ENCODE measurements around the gene PDK3. TPM values are rescaled to one million over a fixed set of nuclear protein-coding genes. Genes with fewer than 3 reads are reported as not detected.

Gene PDK3
- total RNA-seq, 3 donors from 2014 or later (not counting 1 experiment from before 2014, with no cell fraction given) = 21.9 to 30.9 (median 28.1) TPM

DNA sequence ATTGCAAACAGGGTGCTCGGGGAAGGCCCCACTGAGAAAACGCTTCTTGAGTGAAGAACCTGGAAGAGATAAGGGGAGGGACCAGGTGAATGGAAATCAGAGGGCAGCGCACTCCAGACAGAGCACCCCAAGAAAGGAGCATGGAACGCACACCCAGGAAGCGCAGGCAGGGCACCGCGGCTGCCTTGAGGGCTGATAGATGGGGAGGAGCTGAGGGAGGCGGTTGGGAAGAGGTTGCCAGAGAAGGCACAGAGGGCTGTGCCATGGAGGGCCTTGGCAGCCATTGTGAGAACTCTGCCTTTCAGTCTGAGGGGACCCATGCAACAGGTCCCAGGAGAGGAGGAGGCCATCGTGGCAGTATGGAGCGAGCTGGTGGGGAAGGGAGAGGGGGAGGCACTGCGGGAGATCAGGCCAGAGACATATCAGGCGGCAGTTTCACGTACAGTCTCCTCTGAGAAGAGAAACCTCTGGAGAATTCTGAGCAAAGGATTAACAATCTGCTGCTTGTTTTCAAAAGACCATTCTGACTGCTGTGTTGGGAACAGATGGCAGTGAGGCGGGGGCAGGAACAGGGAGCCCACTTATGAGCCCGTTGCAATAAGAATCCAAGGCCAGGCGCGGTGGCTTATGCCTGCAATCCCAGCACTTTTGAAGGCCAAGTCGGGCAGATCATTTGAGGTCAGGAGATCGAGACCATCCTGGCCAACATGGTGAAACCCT, 98.4 kb downstream of the PDK3 start:
- Mint-ChIP-seq H3K4me1 (no peaks in the 10 kb centered on the region), H3K36me3 (no peaks in the 10 kb centered on the region), H3K9me3 (no peaks in the 10 kb centered on the region), H3K27ac (no peak overlapping the region), H3K4me3 (no peak overlapping the region), H3K27me3 (ENCODE audit: low read depth in 2 of 2) (no peaks in the 10 kb centered on the region)
- Histone ChIP-seq H3K27me3 (ENCODE audit: control insufficient read depth, insufficient read depth, low read length) (no peaks in the 10 kb centered on the region), H3K9me3 (ENCODE audit: control insufficient read depth, insufficient read depth, low read length) (no peaks in the 10 kb centered on the region), H3K4me1 (ENCODE audit: control insufficient read depth, insufficient read depth, low read length) (no peaks in the 10 kb centered on the region), H3K27ac (ENCODE audit: low read length) (no peak overlapping the region), H3K36me3 (ENCODE audit: control insufficient read depth, insufficient read depth, low read length) (no peaks in the 10 kb centered on the region), H3K4me3 (ENCODE audit: low read length) (no peak overlapping the region)
- intact Hi-C loops (cut with micrococcal nuclease) = no loop called here
- 96% methylated on average over 17 of the region's 19 CpGs for WGBS (ENCODE audit: insufficient coverage)
- DNase-seq = no peak
- no peak for ATAC-seq
- TF ChIP-seq, protein P1, sequence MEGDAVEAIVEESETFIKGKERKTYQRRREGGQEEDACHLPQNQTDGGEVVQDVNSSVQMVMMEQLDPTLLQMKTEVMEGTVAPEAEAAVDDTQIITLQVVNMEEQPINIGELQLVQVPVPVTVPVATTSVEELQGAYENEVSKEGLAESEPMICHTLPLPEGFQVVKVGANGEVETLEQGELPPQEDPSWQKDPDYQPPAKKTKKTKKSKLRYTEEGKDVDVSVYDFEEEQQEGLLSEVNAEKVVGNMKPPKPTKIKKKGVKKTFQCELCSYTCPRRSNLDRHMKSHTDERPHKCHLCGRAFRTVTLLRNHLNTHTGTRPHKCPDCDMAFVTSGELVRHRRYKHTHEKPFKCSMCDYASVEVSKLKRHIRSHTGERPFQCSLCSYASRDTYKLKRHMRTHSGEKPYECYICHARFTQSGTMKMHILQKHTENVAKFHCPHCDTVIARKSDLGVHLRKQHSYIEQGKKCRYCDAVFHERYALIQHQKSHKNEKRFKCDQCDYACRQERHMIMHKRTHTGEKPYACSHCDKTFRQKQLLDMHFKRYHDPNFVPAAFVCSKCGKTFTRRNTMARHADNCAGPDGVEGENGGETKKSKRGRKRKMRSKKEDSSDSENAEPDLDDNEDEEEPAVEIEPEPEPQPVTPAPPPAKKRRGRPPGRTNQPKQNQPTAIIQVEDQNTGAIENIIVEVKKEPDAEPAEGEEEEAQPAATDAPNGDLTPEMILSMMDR (IDR thresholded peaks at IDR 0.05) = no peak

DNA sequence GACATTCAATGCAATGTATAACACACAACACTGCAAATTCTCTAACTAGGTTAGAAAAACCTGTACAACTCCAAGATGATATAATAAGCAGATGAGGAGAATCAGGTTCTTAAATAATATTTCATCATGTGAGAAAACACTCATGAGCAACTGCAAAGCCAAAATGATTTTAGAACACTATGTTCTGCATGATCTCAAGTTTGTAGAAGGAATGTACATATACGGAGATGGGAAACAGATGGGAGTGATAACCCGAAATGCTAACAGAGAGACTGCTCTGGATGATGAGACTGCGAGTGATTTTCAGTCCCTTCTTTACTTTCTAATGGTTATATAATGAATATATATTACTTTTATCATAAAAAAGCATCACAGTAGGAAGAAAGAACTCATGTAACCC, 101.2 kb downstream of the PDK3 start:
- ATAC-seq (no peak), DNase-seq (no peak)
- Mint-ChIP-seq H3K4me1 (no peaks in the 10 kb centered on the region), H3K27me3 (ENCODE audit: low read depth in 2 of 2) (peaks cover 0 to 3% of the 10 kb centered on the region in 2 donors), H3K4me3 (no peak overlapping the region), H3K36me3 (no peaks in the 10 kb centered on the region), H3K9me3 (no peaks in the 10 kb centered on the region), H3K27ac (no peak overlapping the region)
- 86% methylated on average over 1 of the region's 3 CpGs for WGBS (ENCODE audit: insufficient coverage)
- intact Hi-C loops (cut with micrococcal nuclease) = no loop called here
- Histone ChIP-seq H3K36me3 (ENCODE audit: control insufficient read depth, insufficient read depth, low read length) (no peaks in the 10 kb centered on the region), H3K4me3 (ENCODE audit: low read length) (no peak overlapping the region), H3K27me3 (ENCODE audit: control insufficient read depth, insufficient read depth, low read length) (no peaks in the 10 kb centered on the region), H3K4me1 (ENCODE audit: control insufficient read depth, insufficient read depth, low read length) (no peaks in the 10 kb centered on the region), H3K9me3 (ENCODE audit: control insufficient read depth, insufficient read depth, low read length) (no peaks in the 10 kb centered on the region), H3K27ac (ENCODE audit: low read length) (no peak overlapping the region)
- TF ChIP-seq, protein P1 (IDR thresholded peaks at IDR 0.05) = no peak

DNA sequence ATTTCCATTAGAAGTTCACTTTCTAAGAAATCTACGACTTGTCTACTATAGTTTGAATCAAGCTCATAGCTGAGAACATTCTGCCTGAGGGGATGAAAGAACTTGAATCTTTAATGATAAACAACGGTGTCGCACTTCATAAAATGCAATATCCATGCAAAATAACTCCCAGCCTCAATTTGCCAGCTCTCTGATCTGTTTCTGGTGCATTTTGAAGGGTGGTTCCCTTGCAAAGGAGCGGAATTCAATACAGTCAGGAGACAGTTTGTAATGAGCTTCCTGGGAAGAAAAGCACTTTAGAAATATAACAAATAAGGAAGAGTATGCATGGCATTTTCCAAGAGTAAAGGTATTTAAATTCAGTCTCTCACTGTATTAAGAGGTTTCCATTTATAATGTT, 102.1 kb downstream of the PDK3 start:
- Mint-ChIP-seq H3K36me3 (no peaks in the 10 kb centered on the region), H3K27me3 (ENCODE audit: low read depth in 2 of 2) (peaks cover 0 to 3% of the 10 kb centered on the region in 2 donors), H3K9me3 (no peaks in the 10 kb centered on the region), H3K4me1 (no peaks in the 10 kb centered on the region), H3K27ac (no peak overlapping the region), H3K4me3 (no peak overlapping the region)
- TF ChIP-seq, protein P1 (IDR thresholded peaks at IDR 0.05) = no peak
- ATAC-seq = no peak
- Histone ChIP-seq H3K4me1 (ENCODE audit: control insufficient read depth, insufficient read depth, low read length) (no peaks in the 10 kb centered on the region), H3K36me3 (ENCODE audit: control insufficient read depth, insufficient read depth, low read length) (no peaks in the 10 kb centered on the region), H3K9me3 (ENCODE audit: control insufficient read depth, insufficient read depth, low read length) (no peaks in the 10 kb centered on the region), H3K27ac (ENCODE audit: low read length) (no peak overlapping the region), H3K27me3 (ENCODE audit: control insufficient read depth, insufficient read depth, low read length) (no peaks in the 10 kb centered on the region), H3K4me3 (ENCODE audit: low read length) (no peak overlapping the region)
- DNase-seq = no peak
- WGBS (ENCODE audit: insufficient coverage) = 60% methylated on average over 1 of the region's 4 CpGs
- intact Hi-C loops (cut with micrococcal nuclease) = no loop called here

DNA sequence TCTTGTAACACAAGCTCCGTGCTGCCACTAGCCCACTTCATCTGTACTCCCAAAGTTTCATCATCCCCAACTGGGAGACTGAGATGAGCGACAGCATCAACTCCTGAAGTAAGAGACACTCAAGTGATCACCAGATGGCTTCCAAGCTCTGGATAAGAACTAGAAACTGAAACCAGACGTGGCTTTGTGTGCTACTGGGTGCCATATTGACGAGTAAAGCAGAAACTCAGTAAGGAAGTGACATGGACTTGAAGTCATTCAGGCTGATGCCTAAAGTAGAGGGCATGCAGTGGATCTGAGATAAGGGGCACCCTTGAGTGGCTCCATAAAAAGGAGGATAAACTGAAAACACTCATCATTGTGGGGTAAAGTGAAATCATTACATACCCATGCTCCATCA, 109.7 kb downstream of the PDK3 start:
- no peaks in the 10 kb centered on the region for H3K4me1 Mint-ChIP-seq
- WGBS (ENCODE audit: insufficient coverage) = 89% methylated on average over 4 of the region's 4 CpGs
- intact Hi-C loops (cut with micrococcal nuclease) = no loop called here
- no peak overlapping the region for H3K27ac ChIP-seq (ENCODE audit: low read length)
- H3K4me3 Mint-ChIP-seq = no peak overlapping the region
- no peaks in the 10 kb centered on the region for H3K36me3 ChIP-seq (ENCODE audit: control insufficient read depth, insufficient read depth, low read length)
- ATAC-seq (no peak), DNase-seq (no peak)
- H3K27me3 Mint-ChIP-seq (ENCODE audit: low read depth in 2 of 2) = peaks cover 0 to 6% of the 10 kb centered on the region in 2 donors
- TF ChIP-seq, protein P1 (IDR thresholded peaks at IDR 0.05) = no peak
- no peaks in the 10 kb centered on the region for H3K4me1 ChIP-seq (ENCODE audit: control insufficient read depth, insufficient read depth, low read length)
- no peaks in the 10 kb centered on the region for H3K9me3 ChIP-seq (ENCODE audit: control insufficient read depth, insufficient read depth, low read length)
- no peak overlapping the region for H3K27ac Mint-ChIP-seq
- H3K36me3 Mint-ChIP-seq = no peaks in the 10 kb centered on the region
- no peaks in the 10 kb centered on the region for H3K27me3 ChIP-seq (ENCODE audit: control insufficient read depth, insufficient read depth, low read length)
- no peaks in the 10 kb centered on the region for H3K9me3 Mint-ChIP-seq
- H3K4me3 ChIP-seq (ENCODE audit: low read length) = no peak overlapping the region
